SK-N-SH treated with all-trans-retinoic acid at 6 μM for 48 hours (cell line): ENCODE data around the gene ELFN2.

Experiments
- ATAC-seq: fragments of 200-7000 bp; cut with Tn5 transposase; 3 replicates; pipeline ENCODE4 v1.9.1; 2020; ENCODE audit warnings: mild to moderate bottlenecking, moderate library complexity
- ARNTL ChIP-seq: fragments of 450-650 bp; formaldehyde crosslinking; IDR thresholded peaks from 2 replicates; pipeline ENCODE4 v1.5.0; 2020; ENCODE audit warnings: low read depth, mild to moderate bottlenecking, moderate library complexity, borderline replicate concordance
- BACH2 ChIP-seq: fragments of 250-450 bp; sonication (Bioruptor Pico); IDR thresholded peaks from 2 replicates; pipeline ENCODE4 v1.9.0; 2021; ENCODE audit warnings: mild to moderate bottlenecking, borderline replicate concordance
- CSDC2 ChIP-seq: fragments of 250-450 bp; sonication (Bioruptor Pico); IDR thresholded peaks from 2 replicates; pipeline ENCODE4 v1.5.0; 2020; ENCODE audit warnings: mild to moderate bottlenecking, moderate library complexity
- CSRNP3 ChIP-seq: fragments of 250-450 bp; sonication (Bioruptor Pico); IDR thresholded peaks from 2 replicates; pipeline ENCODE4 v1.5.1; 2021; ENCODE audit warnings: mild to moderate bottlenecking, moderate library complexity
- ESRRG ChIP-seq: fragments of 250-450 bp; sonication (Bioruptor Pico); IDR thresholded peaks from 2 replicates; pipeline ENCODE4 v1.6.1; 2021; ENCODE audit warnings: mild to moderate bottlenecking
- GLIS3 ChIP-seq: fragments of 250-450 bp; sonication (Bioruptor Pico); IDR thresholded peaks from 2 replicates; pipeline ENCODE4 v1.5.0; 2020; ENCODE audit warnings: mild to moderate bottlenecking, moderate library complexity
- ISL1 ChIP-seq: fragments of 250-450 bp; sonication (Bioruptor Pico); IDR thresholded peaks from 2 replicates; pipeline ENCODE4 v2.1.2; 2022; ENCODE audit warnings: mild to moderate bottlenecking, moderate library complexity
- OSR1 ChIP-seq: fragments of 250-450 bp; sonication (Bioruptor Pico); IDR thresholded peaks from 2 replicates; pipeline ENCODE4 v1.8.0; 2022; ENCODE audit warnings: moderate library complexity, mild to moderate bottlenecking, inconsistent platforms
- PATZ1 ChIP-seq: fragments of 250-450 bp; sonication (Bioruptor Pico); IDR thresholded peaks from 2 replicates; pipeline ENCODE4 v1.8.0; 2020; ENCODE audit warnings: mild to moderate bottlenecking, moderate library complexity, borderline replicate concordance
- POU6F1 ChIP-seq: fragments of 250-450 bp; sonication (Bioruptor Pico); IDR thresholded peaks from 2 replicates; pipeline ENCODE4 v1.8.0; 2021; ENCODE audit warnings: low read depth, mild to moderate bottlenecking, moderate library complexity, borderline replicate concordance
- PPARA ChIP-seq: fragments of 250-450 bp; sonication (Bioruptor Pico); IDR thresholded peaks from 2 replicates; pipeline ENCODE4 v1.5.0; 2020; ENCODE audit warnings: mild to moderate bottlenecking, borderline replicate concordance
- RARB ChIP-seq: fragments of 250-450 bp; sonication (Bioruptor Pico); IDR thresholded peaks from 2 replicates; pipeline ENCODE4 v1.8.0; 2021; ENCODE audit warnings: mild to moderate bottlenecking, moderate library complexity
- SNAI2 ChIP-seq: fragments of 250-450 bp; sonication (Bioruptor Pico); IDR thresholded peaks from 2 replicates; pipeline ENCODE4 v1.5.0; 2020; ENCODE audit warnings: mild to moderate bottlenecking, moderate library complexity
- TOX ChIP-seq: fragments of 250-450 bp; sonication (Bioruptor Pico); IDR thresholded peaks from 2 replicates; pipeline ENCODE4 v1.8.0; 2021; ENCODE audit warnings: mild to moderate bottlenecking, moderate library complexity, borderline replicate concordance
- ZC3H10 ChIP-seq: fragments of 250-450 bp; sonication (Bioruptor Pico); IDR thresholded peaks from 2 replicates; pipeline ENCODE4 v1.5.1; 2021; ENCODE audit warnings: mild to moderate bottlenecking, moderate library complexity
- ZFP3 ChIP-seq: fragments of 250-450 bp; sonication (Bioruptor Pico); IDR thresholded peaks from 2 replicates; pipeline ENCODE4 v1.5.0; 2020; ENCODE audit warnings: mild to moderate bottlenecking, moderate library complexity
- ZFP30 ChIP-seq: fragments of 450-650 bp; formaldehyde crosslinking; IDR thresholded peaks from 2 replicates; pipeline ENCODE4 v1.5.0; 2022; ENCODE audit warnings: mild to moderate bottlenecking, moderate library complexity
- ZNF565 ChIP-seq: fragments of 450-650 bp; formaldehyde crosslinking; conservative IDR thresholded peaks from 2 replicates; pipeline ENCODE4 v1.5.0; 2020; ENCODE audit warnings: low read depth, mild to moderate bottlenecking, moderate library complexity
- ZNF70 ChIP-seq: fragments of 450-650 bp; formaldehyde crosslinking; IDR thresholded peaks from 2 replicates; pipeline ENCODE4 v1.5.0; 2020; ENCODE audit warnings: mild to moderate bottlenecking, moderate library complexity
- ZNF8 ChIP-seq: fragments of 450-650 bp; formaldehyde crosslinking; IDR thresholded peaks from 2 replicates; pipeline ENCODE4 v1.5.0; 2020; ENCODE audit warnings: mild to moderate bottlenecking, moderate library complexity
- TF ChIP-seq, protein P1 (sequence below): fragments of 250-450 bp; sonication (Bioruptor Pico); IDR thresholded peaks from 2 replicates; pipeline ENCODE4 v1.5.0; 2020; ENCODE audit warnings: mild to moderate bottlenecking, moderate library complexity

ELFN2 gene

DNA sequence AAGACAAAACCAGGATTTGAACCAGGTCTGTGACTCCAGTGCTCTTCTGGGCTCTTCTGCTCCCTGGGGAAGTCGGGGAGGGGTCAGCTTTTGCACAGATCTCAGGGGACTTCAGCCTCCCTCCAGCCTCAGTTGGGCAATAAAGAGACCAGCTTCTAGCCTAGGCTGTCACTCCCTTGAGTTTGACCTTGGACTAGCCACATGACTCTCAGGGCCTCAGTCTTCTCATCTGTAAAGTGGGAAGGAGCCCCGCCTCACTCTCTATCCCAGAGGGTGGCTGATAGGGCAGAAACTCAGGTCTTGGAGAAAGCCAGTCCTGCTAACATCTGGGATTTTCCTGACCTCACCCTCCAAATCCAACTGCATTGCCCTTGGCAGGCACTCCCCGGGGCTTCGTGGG is 38.7 kb downstream of the ELFN2 start:
- ATAC-seq, result no peak
- TF ChIP-seq PATZ1 (CRISPR knock-in tag) (no peak), CSDC2 (no peak), ZFP3 (CRISPR knock-in tag) (no peak), ESRRG (CRISPR knock-in tag) (no peak), CSRNP3 (CRISPR knock-in tag) (no peak), SNAI2 (CRISPR knock-in tag) (no peak), POU6F1 (no peak), ZC3H10 (CRISPR knock-in tag) (no peak), ARNTL (CRISPR knock-in tag) (no peak), TOX (CRISPR knock-in tag) (no peak), BACH2 (CRISPR knock-in tag) (no peak)
- TF ChIP-seq, protein P1, sequence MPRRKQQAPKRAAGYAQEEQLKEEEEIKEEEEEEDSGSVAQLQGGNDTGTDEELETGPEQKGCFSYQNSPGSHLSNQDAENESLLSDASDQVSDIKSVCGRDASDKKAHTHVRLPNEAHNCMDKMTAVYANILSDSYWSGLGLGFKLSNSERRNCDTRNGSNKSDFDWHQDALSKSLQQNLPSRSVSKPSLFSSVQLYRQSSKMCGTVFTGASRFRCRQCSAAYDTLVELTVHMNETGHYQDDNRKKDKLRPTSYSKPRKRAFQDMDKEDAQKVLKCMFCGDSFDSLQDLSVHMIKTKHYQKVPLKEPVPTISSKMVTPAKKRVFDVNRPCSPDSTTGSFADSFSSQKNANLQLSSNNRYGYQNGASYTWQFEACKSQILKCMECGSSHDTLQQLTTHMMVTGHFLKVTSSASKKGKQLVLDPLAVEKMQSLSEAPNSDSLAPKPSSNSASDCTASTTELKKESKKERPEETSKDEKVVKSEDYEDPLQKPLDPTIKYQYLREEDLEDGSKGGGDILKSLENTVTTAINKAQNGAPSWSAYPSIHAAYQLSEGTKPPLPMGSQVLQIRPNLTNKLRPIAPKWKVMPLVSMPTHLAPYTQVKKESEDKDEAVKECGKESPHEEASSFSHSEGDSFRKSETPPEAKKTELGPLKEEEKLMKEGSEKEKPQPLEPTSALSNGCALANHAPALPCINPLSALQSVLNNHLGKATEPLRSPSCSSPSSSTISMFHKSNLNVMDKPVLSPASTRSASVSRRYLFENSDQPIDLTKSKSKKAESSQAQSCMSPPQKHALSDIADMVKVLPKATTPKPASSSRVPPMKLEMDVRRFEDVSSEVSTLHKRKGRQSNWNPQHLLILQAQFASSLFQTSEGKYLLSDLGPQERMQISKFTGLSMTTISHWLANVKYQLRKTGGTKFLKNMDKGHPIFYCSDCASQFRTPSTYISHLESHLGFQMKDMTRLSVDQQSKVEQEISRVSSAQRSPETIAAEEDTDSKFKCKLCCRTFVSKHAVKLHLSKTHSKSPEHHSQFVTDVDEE (CRISPR knock-in tag), result no peak

DNA sequence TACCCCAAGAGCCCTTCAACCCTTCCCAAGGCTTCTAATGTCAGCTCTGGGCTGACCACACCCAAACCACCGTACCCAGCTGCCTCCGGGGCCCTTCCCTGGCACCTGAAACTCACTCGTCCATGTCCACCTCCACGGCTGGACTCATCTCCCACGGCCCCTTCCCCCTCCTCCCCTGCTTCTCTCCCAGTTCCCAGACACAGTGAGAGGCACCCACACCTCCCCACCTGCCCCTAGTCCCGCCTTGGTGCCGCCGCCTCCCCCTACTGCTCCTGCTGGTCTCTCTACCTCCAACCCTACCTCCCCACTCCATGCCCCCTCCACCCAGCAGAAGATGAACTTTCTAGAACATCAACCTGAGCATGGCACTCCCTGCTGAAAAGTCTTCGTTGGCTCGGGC is 39.5 kb downstream of the ELFN2 start:
- no peak for ATAC-seq
- TF ChIP-seq ESRRG (CRISPR knock-in tag) (no peak), CSRNP3 (CRISPR knock-in tag) (no peak), ZNF565 (CRISPR knock-in tag) (no peak), PPARA (CRISPR knock-in tag) (no peak), RARB (no peak), CSDC2 (no peak), GLIS3 (no peak), SNAI2 (CRISPR knock-in tag) (no peak), ZFP3 (CRISPR knock-in tag) (no peak), TOX (CRISPR knock-in tag) (no peak), ISL1 (CRISPR knock-in tag) (no peak), POU6F1 (no peak), ZNF70 (CRISPR knock-in tag) (no peak), BACH2 (CRISPR knock-in tag) (no peak), OSR1 (CRISPR knock-in tag) (no peak), ZNF8 (CRISPR knock-in tag) (no peak), PATZ1 (CRISPR knock-in tag) (no peak), ZFP30 (no peak)
- TF ChIP-seq, all 23 proteins: peak for 0
